Middle frontal gyrus (tissue), 1 donor: ENCODE results near the gene TUBE1.
A peak's percentile ranks its signal among the peaks of the same experiment; 100 is the strongest.
"Not testable (repeated sequence)": the region's sequence is repeated elsewhere in the genome, so short reads cannot be mapped to it uniquely, and the experiment has no call there.

Experiments used
- DNase-seq: peaks from one replicate; pipeline ENCODE4 v3.0.0-alpha.2; 2015; ENCODE audit warnings: low spot score; ENCODE audit errors: extremely low spot score

The TUBE1 gene, protein sequence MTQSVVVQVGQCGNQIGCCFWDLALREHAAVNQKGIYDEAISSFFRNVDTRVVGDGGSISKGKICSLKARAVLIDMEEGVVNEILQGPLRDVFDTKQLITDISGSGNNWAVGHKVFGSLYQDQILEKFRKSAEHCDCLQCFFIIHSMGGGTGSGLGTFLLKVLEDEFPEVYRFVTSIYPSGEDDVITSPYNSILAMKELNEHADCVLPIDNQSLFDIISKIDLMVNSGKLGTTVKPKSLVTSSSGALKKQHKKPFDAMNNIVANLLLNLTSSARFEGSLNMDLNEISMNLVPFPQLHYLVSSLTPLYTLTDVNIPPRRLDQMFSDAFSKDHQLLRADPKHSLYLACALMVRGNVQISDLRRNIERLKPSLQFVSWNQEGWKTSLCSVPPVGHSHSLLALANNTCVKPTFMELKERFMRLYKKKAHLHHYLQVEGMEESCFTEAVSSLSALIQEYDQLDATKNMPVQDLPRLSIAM

DNA sequence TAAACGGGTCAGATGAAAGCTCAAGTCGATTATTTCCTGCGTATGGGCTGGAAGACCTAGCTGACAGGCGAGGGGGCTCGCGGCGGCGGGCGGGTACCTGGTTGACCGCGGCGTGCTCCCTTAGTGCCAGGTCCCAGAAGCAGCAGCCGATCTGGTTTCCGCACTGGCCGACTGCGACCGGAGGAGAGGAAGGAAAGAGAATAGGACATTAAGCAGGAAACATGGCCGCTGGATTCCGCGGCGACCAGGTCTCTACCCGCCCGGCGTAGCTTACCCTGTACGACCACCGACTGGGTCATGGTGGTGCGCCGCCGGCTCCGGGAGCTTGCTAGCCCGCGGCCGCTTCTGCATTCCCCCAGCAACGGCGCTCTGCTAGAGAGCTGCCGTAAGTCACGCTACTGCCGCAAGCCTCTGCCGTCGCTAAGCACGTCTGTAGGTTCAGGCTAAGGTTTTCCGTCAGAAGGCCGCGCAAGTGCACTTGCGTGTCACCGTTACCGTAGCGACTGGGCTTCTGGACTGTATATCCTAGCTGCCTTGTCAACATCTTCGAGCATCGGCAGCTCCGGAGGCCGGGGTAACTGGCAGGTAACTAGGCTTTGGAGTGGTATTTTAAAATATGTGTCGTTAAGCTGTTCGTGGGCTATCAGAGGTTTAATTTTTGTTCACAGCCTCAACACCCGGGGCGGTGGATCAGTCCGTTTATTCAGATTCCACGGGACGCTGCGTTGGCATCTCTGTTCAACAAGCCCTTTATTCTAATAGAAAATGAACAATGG is at the start of gene TUBE1, which contains the start of gene FAM229B:
TSS of gene TUBE1 (minus strand) at position 347 of the 776 bp plus-strand sequence. CDS start at position 299, 48 bp downstream.
TSS of gene FAM229B (plus strand) at position 456 of the 776 bp plus-strand sequence. CDS start 11,693 bp downstream, outside the sequence.
- peak; percentile 87 for DNase-seq

GRCh38 chr6:112130878-112131277 is 43.6 kb upstream of the TUBE1 start:
- DNase-seq, result no peak

DNA sequence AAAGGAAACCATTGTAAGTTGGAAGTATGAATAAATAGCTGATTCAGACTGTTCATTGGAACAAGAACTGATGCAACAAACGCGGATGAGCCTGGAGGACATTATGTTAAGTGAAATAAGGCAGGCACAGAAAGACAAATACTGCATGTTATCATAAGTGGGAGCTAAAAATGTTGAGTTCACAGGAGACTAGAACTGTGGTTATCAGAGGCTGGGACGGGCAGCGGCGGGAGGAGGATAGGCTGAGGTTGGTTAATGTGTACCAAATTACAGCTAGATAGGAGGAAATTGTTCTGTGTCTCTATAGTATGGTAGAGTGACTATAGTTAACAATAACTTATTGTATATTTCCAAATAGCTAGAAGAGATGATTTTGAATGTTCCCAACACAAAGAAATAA is 40.9 kb upstream of the TUBE1 start:
- no peak for DNase-seq

- no peak for DNase-seq
Observed at GRCh38 chr6:112123982-112124381, 36.7 kb upstream of the TUBE1 start.

DNA sequence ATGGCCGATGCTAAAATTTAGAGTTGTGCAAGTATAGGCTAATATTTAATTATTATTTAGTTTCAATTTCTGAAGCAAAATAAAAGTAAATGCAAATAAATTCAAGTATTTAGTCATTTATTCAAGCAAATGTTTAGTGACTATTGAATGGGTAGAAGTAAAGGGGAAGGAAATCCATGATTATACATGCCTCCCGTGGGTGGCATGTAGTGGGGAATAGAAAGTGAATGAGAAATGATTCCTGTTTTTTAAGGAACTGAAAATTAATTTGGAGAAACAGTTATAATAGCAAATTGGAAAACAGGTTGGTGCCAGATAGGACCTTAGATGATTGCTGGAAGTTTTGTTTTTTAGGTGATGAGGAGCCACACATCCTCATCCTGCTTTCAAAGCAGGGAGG is 35.5 kb upstream of the TUBE1 start:
- DNase-seq, result no peak

DNA sequence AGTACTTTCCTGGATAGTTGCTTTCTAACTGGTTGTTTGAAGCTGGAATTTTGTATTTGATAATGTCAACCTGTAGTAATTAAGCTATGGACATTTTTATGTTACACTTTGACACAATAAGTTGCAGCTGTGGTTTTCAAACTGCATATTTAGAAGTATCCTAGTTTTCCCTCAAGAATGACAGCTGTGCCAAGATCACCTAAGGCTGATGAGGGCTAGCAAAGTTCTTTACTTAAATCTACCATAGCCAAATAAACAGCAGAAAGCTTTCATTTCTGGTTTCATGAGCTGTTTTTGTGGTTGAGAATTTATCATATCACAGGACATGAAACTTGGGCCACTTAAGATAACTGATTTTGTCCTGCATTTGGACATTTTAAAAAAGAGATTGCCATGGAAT is 30.8 kb upstream of the TUBE1 start:
- no peak for DNase-seq

DNA sequence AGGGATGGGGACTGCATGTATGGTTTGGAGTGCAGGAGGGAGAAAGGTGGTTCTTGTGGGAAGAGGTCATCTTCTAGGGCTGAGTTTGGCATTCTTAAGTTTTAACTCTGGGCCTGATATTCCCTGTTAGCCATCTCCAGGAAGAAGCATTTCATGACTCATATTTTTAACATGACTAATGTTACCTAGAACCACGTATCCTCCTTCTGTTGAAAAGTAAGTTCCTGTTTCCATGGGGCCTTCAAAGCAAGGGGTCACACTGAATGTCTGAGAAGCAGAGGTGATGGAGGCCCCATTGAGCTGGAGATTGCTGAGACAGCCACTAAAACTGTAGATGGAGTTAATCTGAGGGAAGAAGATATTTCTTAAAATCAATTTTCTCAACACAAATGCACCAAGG is 30.3 kb upstream of the TUBE1 start:
- DNase-seq, result no peak

- no peak for DNase-seq
Observed at GRCh38 chr6:112116221-112116620, 28.9 kb upstream of the TUBE1 start.

DNA sequence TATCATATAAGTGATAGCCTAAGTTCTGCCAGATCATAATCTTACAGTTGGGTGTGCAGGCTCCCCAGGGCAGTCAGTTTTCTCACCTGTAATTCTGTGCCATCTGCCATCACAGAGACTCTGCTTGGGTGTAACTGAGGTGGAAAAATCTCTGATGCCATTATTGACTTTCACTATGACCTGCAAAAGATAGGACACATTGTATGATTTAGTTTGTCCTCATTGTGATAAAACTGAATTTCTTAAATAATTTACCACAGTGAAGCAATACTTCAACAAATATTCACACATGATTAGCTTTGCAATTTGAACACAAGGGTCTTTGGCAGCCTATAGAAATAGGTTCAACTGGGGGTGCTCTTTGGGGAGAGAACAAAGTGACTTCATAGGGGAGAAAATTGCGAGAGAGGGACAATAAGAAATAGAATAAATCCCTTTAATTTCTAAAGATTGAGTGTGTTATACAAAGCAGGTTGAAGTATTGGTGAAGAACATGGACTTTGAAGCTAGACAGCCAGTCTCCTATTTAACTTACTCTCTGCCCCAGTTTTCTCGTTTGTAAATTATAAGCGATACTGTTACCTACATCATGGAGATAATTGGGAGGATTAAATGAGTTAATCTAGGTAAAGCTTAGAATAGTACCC is 27.4 kb upstream of the TUBE1 start:
- no peak for DNase-seq

GRCh38 chr6:112113918-112114317 is 26.6 kb upstream of the TUBE1 start:
- no peak for DNase-seq

DNA sequence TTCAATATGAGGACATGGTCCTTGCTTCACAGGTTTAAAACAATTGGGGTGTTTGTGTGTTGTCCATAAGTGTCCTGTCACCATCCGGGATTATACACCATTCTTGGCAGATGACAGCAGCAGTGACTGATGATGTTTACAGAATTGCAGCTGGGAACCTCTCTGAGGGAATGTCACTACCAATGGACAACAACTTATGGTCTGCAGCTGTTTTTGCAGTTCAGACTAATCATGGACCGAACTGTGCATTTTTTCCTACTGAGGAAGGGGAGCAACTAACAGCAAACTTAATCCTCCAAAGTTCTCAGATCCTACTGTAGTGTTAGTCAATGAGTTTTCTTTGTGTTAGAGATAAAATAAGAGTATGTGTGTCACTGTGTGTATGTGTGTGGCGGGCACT is 26.1 kb upstream of the TUBE1 start:
- no peak for DNase-seq

GRCh38 chr6:112109262-112109661 is 22.0 kb upstream of the TUBE1 start:
- no peak for DNase-seq

- no peak for DNase-seq
Observed at GRCh38 chr6:112106562-112106961, 19.3 kb upstream of the TUBE1 start.

DNA sequence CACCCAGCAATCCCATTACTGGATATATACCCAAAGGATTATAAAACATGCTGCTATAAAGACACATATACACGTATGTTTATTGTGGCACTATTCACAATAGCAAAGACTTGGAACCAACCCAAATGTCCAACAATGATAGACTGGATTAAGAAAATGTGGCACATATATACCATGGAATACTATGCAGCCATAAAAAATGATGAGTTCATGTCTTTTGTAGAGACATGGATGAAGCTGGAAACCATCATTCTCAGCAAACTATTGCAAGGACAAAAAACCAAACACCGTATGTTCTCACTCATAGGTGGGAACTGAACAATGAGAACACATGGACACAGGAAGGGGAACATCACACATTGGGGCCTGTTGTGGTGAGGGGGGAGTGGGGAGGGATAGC is 18.7 kb upstream of the TUBE1 start:
- not testable (repeated sequence) for DNase-seq

GRCh38 chr6:112100561-112100960 is 13.3 kb upstream of the TUBE1 start:
- no peak for DNase-seq

DNA sequence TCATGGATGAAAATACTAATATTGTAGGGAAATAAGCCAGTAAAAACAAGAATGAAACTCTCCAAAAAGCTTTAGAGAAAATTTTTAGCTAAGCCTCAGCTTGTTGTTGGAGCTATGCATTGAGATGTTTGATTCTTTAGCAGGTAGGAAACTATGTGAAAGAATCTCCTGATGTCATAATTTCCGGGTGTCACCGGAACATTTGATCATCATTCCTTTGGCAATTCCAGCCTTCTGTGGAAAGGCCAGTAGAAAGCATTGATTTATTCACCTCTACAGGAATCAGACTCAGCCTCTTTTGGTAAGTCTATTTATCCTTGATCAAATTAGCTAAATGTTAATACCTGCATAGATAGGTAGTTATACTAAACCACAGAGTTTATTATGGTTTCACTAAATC is 9.6 kb upstream of the TUBE1 start:
- no peak for DNase-seq

DNA sequence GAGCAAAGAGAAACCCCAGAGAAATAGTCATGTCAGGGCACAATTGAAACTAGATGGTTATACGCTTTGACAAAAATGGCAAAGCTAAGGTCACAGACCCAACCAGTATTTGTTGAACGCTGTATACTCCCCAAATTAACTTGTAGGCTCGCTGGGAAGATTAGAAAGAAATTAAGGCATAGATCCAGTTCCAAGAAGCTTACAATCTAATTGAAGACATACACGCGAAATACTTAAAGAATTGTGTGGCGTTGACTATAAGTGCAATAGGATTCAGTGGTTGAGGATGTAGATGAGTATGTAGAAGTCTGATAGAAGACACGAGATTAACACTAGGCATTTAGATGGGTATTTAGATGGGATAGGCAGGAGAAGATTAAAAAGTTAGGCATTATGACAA is 634 bp upstream of the TUBE1 start:
- DNase-seq, result no peak

GRCh38 chr6:112086744-112087135 is 542 bp downstream of the TUBE1 start:
- DNase-seq, result no peak

GRCh38 chr6:112085286-112086065 is 1.8 kb downstream of the TUBE1 start:
- no peak for DNase-seq

- DNase-seq, result no peak
Observed at GRCh38 chr6:112081569-112081968, 5.7 kb downstream of the TUBE1 start.

- DNase-seq, result no peak
Observed at GRCh38 chr6:112066606-112067005, 20.7 kb downstream of the TUBE1 start.
